ENCODE measurements around the gene SHROOM4.

GRCh38 chrX:50691820-50692219 lies 122.2 kb downstream of the SHROOM4 start:
- TF ChIP-seq POLR2A (IDR thresholded peaks at IDR 0.05) = no peak
- TF ChIP-seq, protein P1, sequence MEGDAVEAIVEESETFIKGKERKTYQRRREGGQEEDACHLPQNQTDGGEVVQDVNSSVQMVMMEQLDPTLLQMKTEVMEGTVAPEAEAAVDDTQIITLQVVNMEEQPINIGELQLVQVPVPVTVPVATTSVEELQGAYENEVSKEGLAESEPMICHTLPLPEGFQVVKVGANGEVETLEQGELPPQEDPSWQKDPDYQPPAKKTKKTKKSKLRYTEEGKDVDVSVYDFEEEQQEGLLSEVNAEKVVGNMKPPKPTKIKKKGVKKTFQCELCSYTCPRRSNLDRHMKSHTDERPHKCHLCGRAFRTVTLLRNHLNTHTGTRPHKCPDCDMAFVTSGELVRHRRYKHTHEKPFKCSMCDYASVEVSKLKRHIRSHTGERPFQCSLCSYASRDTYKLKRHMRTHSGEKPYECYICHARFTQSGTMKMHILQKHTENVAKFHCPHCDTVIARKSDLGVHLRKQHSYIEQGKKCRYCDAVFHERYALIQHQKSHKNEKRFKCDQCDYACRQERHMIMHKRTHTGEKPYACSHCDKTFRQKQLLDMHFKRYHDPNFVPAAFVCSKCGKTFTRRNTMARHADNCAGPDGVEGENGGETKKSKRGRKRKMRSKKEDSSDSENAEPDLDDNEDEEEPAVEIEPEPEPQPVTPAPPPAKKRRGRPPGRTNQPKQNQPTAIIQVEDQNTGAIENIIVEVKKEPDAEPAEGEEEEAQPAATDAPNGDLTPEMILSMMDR (IDR thresholded peaks at IDR 0.05) = no peak

Measured in lower leg skin (tissue), 3 donors.